Peyer's patch (tissue), 4 donors: ENCODE data around the gene TPCN2.

Experiments
- POLR2A ChIP-seq, 2 donors: fragments of 450-650 bp; IDR thresholded peaks; one replicate each; pipeline ENCODE4 v1.5.1; 2017; ENCODE audit warnings: antibody characterized with exemption in 2 of 2, mild to moderate bottlenecking in 2 of 2, moderate library complexity in 2 of 2
- TF ChIP-seq, protein P1 (sequence below), 6 experiments: fragments of 450-650 bp in 4 of 6; fragments of 200-600 bp in 2 of 6; sonication (generic) in 1 of 6; IDR thresholded peaks; one replicate each; pipeline ENCODE4 v1.5.1; 2017 to 2019; ENCODE audit warnings: antibody characterized with exemption in 6 of 6, mild to moderate bottlenecking in 3 of 6, moderate library complexity in 1 of 6

- TF ChIP-seq, protein P1, sequence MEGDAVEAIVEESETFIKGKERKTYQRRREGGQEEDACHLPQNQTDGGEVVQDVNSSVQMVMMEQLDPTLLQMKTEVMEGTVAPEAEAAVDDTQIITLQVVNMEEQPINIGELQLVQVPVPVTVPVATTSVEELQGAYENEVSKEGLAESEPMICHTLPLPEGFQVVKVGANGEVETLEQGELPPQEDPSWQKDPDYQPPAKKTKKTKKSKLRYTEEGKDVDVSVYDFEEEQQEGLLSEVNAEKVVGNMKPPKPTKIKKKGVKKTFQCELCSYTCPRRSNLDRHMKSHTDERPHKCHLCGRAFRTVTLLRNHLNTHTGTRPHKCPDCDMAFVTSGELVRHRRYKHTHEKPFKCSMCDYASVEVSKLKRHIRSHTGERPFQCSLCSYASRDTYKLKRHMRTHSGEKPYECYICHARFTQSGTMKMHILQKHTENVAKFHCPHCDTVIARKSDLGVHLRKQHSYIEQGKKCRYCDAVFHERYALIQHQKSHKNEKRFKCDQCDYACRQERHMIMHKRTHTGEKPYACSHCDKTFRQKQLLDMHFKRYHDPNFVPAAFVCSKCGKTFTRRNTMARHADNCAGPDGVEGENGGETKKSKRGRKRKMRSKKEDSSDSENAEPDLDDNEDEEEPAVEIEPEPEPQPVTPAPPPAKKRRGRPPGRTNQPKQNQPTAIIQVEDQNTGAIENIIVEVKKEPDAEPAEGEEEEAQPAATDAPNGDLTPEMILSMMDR (IDR thresholded peaks at IDR 0.05): no peak
- TF ChIP-seq POLR2A (IDR thresholded peaks at IDR 0.05): no peak
Observed at GRCh38 chr11:69022260-69022659, 26.5 kb upstream of the TPCN2 start.
